Measurements from ENCODE around the gene ITPR3. TPM values are rescaled to one million over a fixed set of nuclear protein-coding genes. Genes with fewer than 3 reads are reported as not detected.

The ITPR3 gene
- total RNA-seq, 1 donor from 2014 or later, result 0.34 TPM

- H3K4me1 Mint-ChIP-seq (ENCODE audit: low read depth, unreplicated experiment), result peaks cover 11% of the 10 kb centered on the region
Measured at GRCh38 chr6:33654831-33655554, 33.9 kb downstream of the ITPR3 start.

DNA sequence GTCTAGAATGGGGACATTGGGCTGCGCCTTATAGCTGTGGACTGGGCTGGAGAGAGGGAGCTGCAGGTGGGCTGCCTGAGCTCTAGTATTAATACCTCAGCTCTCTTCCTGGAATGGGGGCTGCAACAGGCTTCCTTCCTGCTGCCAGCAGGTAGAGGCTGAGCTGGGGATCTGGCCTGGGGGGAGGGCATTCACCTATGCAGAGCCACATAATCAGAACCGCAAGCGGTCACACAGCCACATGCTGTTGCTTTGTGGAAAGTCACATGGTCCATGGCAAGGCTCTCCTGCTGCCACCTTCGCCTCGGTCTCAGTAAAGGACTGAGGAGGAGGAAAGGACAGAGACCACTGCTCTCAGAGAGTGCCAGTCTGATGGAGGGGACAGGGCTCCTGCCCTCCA lies 35.7 kb downstream of the ITPR3 start:
- H3K9me3 Mint-ChIP-seq (ENCODE audit: unreplicated experiment), result peaks cover 6% of the 10 kb centered on the region
- TF ChIP-seq, protein P1, sequence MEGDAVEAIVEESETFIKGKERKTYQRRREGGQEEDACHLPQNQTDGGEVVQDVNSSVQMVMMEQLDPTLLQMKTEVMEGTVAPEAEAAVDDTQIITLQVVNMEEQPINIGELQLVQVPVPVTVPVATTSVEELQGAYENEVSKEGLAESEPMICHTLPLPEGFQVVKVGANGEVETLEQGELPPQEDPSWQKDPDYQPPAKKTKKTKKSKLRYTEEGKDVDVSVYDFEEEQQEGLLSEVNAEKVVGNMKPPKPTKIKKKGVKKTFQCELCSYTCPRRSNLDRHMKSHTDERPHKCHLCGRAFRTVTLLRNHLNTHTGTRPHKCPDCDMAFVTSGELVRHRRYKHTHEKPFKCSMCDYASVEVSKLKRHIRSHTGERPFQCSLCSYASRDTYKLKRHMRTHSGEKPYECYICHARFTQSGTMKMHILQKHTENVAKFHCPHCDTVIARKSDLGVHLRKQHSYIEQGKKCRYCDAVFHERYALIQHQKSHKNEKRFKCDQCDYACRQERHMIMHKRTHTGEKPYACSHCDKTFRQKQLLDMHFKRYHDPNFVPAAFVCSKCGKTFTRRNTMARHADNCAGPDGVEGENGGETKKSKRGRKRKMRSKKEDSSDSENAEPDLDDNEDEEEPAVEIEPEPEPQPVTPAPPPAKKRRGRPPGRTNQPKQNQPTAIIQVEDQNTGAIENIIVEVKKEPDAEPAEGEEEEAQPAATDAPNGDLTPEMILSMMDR (IDR thresholded peaks at IDR 0.05; ENCODE audit: partially characterized antibody, unreplicated experiment), result no peak
- H3K36me3 Mint-ChIP-seq (ENCODE audit: unreplicated experiment), result no peaks in the 10 kb centered on the region
- H3K27ac Mint-ChIP-seq (ENCODE audit: unreplicated experiment), result no peak overlapping the region
- peaks cover 11% of the 10 kb centered on the region for H3K4me1 Mint-ChIP-seq (ENCODE audit: low read depth, unreplicated experiment)
- no peak for DNase-seq
- no peak overlapping the region for H3K4me3 Mint-ChIP-seq (ENCODE audit: unreplicated experiment)
- peaks cover 1% of the 10 kb centered on the region for H3K27me3 Mint-ChIP-seq (ENCODE audit: unreplicated experiment)

More at GRCh38 chr6:33654831-33655554, 33.9 kb downstream of the ITPR3 start:
- Mint-ChIP-seq H3K27me3 (ENCODE audit: unreplicated experiment) (peaks cover under 1% of the 10 kb centered on the region), H3K27ac (ENCODE audit: unreplicated experiment) (peak overlapping the region; percentile 55), H3K36me3 (ENCODE audit: unreplicated experiment) (no peaks in the 10 kb centered on the region), H3K9me3 (ENCODE audit: unreplicated experiment) (peaks cover 6% of the 10 kb centered on the region), H3K4me3 (ENCODE audit: unreplicated experiment) (no peak overlapping the region)
- DNase-seq, result no peak
- TF ChIP-seq, protein P1 (IDR thresholded peaks at IDR 0.05; ENCODE audit: partially characterized antibody, unreplicated experiment), result no peak

GRCh38 chr6:33658982-33659689 lies 38.0 kb downstream of the ITPR3 start:
- Mint-ChIP-seq H3K27ac (ENCODE audit: unreplicated experiment) (no peak overlapping the region), H3K4me1 (ENCODE audit: low read depth, unreplicated experiment) (peaks cover 11% of the 10 kb centered on the region), H3K27me3 (ENCODE audit: unreplicated experiment) (peaks cover 4% of the 10 kb centered on the region), H3K4me3 (ENCODE audit: unreplicated experiment) (no peak overlapping the region), H3K9me3 (ENCODE audit: unreplicated experiment) (peaks cover 6% of the 10 kb centered on the region), H3K36me3 (ENCODE audit: unreplicated experiment) (no peaks in the 10 kb centered on the region)
- DNase-seq, result no peak
- TF ChIP-seq, protein P1 (IDR thresholded peaks at IDR 0.05; ENCODE audit: partially characterized antibody, unreplicated experiment), result no peak

- Mint-ChIP-seq H3K9me3 (ENCODE audit: unreplicated experiment) (peaks cover 3% of the 10 kb centered on the region), H3K4me1 (ENCODE audit: low read depth, unreplicated experiment) (peaks cover 4% of the 10 kb centered on the region), H3K4me3 (ENCODE audit: unreplicated experiment) (no peak overlapping the region), H3K36me3 (ENCODE audit: unreplicated experiment) (no peaks in the 10 kb centered on the region), H3K27me3 (ENCODE audit: unreplicated experiment) (peaks cover 4% of the 10 kb centered on the region), H3K27ac (ENCODE audit: unreplicated experiment) (no peak overlapping the region)
- TF ChIP-seq, protein P1 (IDR thresholded peaks at IDR 0.05; ENCODE audit: partially characterized antibody, unreplicated experiment), result no peak
- no peak for DNase-seq
Measured at GRCh38 chr6:33659986-33660385, 38.9 kb downstream of the ITPR3 start.

All from glutamatergic neuron (in vitro differentiated cells).